ENCODE results near the gene ACSL6. TPM values are rescaled to one million over a fixed set of nuclear protein-coding genes. Genes with fewer than 3 reads are reported as not detected.

Gene ACSL6
- total and polyA plus RNA-seq, 10 of the 15 experiments (the other 5 are each of a cell fraction or from before 2014, with no cell fraction given): 0.06 to 0.53 TPM; not detected in 8

- TF ChIP-seq NFYA (IDR thresholded peaks at IDR 0.05; ENCODE audit: borderline replicate concordance, low read depth, low read length): no peak
Observed at GRCh38 chr5:132008961-132009680, 2.3 kb downstream of the ACSL6 start (continued).

DNA sequence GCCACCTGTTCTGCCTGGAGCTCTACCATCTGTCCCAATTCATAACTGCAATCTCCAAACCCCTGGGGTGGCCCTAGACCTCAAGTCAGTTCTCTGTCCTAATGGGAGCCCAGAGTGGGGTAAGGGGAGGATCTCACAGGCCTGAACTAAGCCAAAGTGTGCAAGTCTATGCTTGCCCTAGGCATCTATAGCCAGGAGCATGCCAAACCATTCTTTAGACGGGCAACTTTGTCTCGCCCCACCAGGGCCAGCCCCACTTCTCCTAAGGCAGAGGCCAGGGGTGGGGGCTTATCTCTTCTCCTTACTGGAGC lies 3.3 kb downstream of the ACSL6 start:
- ChIA-PET CTCF (interaction anchor here (0.6 to 6.6 kb wide), 35 partner anchors 9 to 896 kb away, joined by 3 to 189 read pairs (median 4); no protein-coding TSS in a partner anchor), SMC1A (ENCODE audit: uncharacterized antibody, unreplicated experiment) (interaction anchor here (0.6 to 3.9 kb wide), 22 partner anchors 9 to 626 kb away, joined by 3 to 76 read pairs (median 4); no protein-coding TSS in a partner anchor), RAD21 (ENCODE audit: unreplicated experiment) (interaction anchor here (0.6 to 4.2 kb wide), 23 partner anchors 9 to 1137 kb away, joined by 3 to 98 read pairs (median 4); no protein-coding TSS in a partner anchor), POLR2A (no interaction called here)
- Histone ChIP-seq H4K20me1 (ENCODE audit: control insufficient read depth, insufficient read depth) (no peaks in the 10 kb centered on the region), H3K27me3 (replicated peaks in 1 of 2; ENCODE audit: control insufficient read depth in 2 of 2, insufficient read depth in 2 of 2, low read length in 1 of 2) (peaks cover 17% of the 10 kb centered on the region in 2 experiments; a peak in 3 of 4 replicates), H3K4me1 (ENCODE audit: control insufficient read depth, insufficient read depth, low read length) (no peaks in the 10 kb centered on the region; the same call in 1 of the 2 replicates), H3K4me2 (ENCODE audit: control insufficient read depth, insufficient read depth) (no peak overlapping the region), H2AFZ (ENCODE audit: control insufficient read depth, low read depth, low read length) (no peak overlapping the region), H3K4me3 (no peak overlapping the region), H3K79me2 (ENCODE audit: control insufficient read depth, insufficient read depth, low read length) (no peaks in the 10 kb centered on the region), H3K9ac (ENCODE audit: control insufficient read depth, insufficient read depth, low read length) (no peak overlapping the region), H3K9me3 (replicated peaks; ENCODE audit: control insufficient read depth, insufficient read depth, low read length) (no peaks in the 10 kb centered on the region), H3K36me3 (ENCODE audit: control insufficient read depth in 2 of 2, insufficient read depth in 2 of 2, low read length in 1 of 2) (no peaks in the 10 kb centered on the region), H3K27ac (ENCODE audit: control insufficient read depth, insufficient read depth) (no peak overlapping the region)
- TF ChIP-seq IRF5 (IDR thresholded peaks at IDR 0.05; ENCODE audit: borderline replicate concordance): no peak
- no peak for TF ChIP-seq ASH2L (IDR thresholded peaks at IDR 0.05; ENCODE audit: borderline replicate concordance, low read depth)
- TF ChIP-seq, protein P1, sequence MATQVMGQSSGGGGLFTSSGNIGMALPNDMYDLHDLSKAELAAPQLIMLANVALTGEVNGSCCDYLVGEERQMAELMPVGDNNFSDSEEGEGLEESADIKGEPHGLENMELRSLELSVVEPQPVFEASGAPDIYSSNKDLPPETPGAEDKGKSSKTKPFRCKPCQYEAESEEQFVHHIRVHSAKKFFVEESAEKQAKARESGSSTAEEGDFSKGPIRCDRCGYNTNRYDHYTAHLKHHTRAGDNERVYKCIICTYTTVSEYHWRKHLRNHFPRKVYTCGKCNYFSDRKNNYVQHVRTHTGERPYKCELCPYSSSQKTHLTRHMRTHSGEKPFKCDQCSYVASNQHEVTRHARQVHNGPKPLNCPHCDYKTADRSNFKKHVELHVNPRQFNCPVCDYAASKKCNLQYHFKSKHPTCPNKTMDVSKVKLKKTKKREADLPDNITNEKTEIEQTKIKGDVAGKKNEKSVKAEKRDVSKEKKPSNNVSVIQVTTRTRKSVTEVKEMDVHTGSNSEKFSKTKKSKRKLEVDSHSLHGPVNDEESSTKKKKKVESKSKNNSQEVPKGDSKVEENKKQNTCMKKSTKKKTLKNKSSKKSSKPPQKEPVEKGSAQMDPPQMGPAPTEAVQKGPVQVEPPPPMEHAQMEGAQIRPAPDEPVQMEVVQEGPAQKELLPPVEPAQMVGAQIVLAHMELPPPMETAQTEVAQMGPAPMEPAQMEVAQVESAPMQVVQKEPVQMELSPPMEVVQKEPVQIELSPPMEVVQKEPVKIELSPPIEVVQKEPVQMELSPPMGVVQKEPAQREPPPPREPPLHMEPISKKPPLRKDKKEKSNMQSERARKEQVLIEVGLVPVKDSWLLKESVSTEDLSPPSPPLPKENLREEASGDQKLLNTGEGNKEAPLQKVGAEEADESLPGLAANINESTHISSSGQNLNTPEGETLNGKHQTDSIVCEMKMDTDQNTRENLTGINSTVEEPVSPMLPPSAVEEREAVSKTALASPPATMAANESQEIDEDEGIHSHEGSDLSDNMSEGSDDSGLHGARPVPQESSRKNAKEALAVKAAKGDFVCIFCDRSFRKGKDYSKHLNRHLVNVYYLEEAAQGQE (IDR thresholded peaks at IDR 0.05; ENCODE audit: low read depth, low read length): no peak
- no peak for TF ChIP-seq NR2F1 (conservative IDR thresholded peaks at IDR 0.05)
- no peak for TF ChIP-seq KLF5 (IDR thresholded peaks at IDR 0.05; ENCODE audit: partially characterized antibody)
- no peak for TF ChIP-seq ESRRA (IDR thresholded peaks at IDR 0.05; ENCODE audit: low read length)
- no peak for TF ChIP-seq RELB (IDR thresholded peaks at IDR 0.05; ENCODE audit: low read depth)
- TF ChIP-seq SMC3 (IDR thresholded peaks at IDR 0.05; ENCODE audit: borderline replicate concordance, low read length): no peak
- TF ChIP-seq HDAC2 (IDR thresholded peaks at IDR 0.05): no peak
- in situ Hi-C loops (cut with MboI) (loop anchor here (5.0 to 10.0 kb wide), 3 partner anchors 196 to 583 kb away; no protein-coding TSS in a partner anchor), intact Hi-C loops (cut with micrococcal nuclease; ENCODE audit: unreplicated experiment) (loop anchor here (1.0 to 5.0 kb wide), 3 partner anchors 54 to 585 kb away; partner anchors contain the start of gene IL3)
- 3% methylated on average over 2 of the region's 2 CpGs for WGBS (ENCODE audit: insufficient coverage, insufficient replicate concordance, low lambda C conversion rate, missing lambda C conversion rate)
- no peak for FAIRE-seq
- DNase-seq (ENCODE audit: low read depth, low spot score): no peak
- peak; percentile 19 for ATAC-seq
- no TSS peak for BruUV-seq (replicated peaks)
